Activated CD4-positive, CD25-positive, alpha-beta regulatory T cell treated with anti-CD3 and anti-CD28 coated beads, Interleukin-2, amount 50 U/mL, for 16 hours (primary cell): ENCODE measurements around the gene TCTN2.

Experiments
- DNase-seq: peaks from one replicate; pipeline ENCODE4 v3.0.0-alpha.2; 2020; ENCODE audit warnings: low read depth, low spot score

The TCTN2 gene

GRCh38 chr12:123670882-123671728 is at the start of gene TCTN2:
TSS of gene TCTN2 (plus strand) at chr12:123671113. CDS start at chr12:123671241, 128 bp downstream.
- DNase-seq = peak; percentile 87

GRCh38 chr12:123621619-123622530 is 49.0 kb upstream of the TCTN2 start:
- no peak for DNase-seq

- peak; percentile 98 for DNase-seq
Measured at GRCh38 chr12:123633379-123634141, 37.4 kb upstream of the TCTN2 start, which contains the start of the genes EIF2B1 and GTF2H3. TSS of gene EIF2B1 (minus strand) at chr12:123633686. CDS start at chr12:123633557, 129 bp downstream. TSS of gene GTF2H3 (plus strand) at chr12:123633829. CDS start at chr12:123633860, 31 bp downstream.

GRCh38 chr12:123634142-123634561 is 36.8 kb upstream of the TCTN2 start:
- no peak for DNase-seq

- DNase-seq = no peak
Measured at GRCh38 chr12:123643911-123644310, 27.0 kb upstream of the TCTN2 start.

GRCh38 chr12:123645380-123645779 is 25.5 kb upstream of the TCTN2 start:
- no peak for DNase-seq

- no peak for DNase-seq
Measured at GRCh38 chr12:123645878-123646277, 25.0 kb upstream of the TCTN2 start.

- DNase-seq = no peak
Measured at GRCh38 chr12:123648401-123648800, 22.5 kb upstream of the TCTN2 start.

GRCh38 chr12:123654129-123654701 is 16.7 kb upstream of the TCTN2 start:
- DNase-seq = no peak

- no peak for DNase-seq
Measured at GRCh38 chr12:123655420-123655819, 15.5 kb upstream of the TCTN2 start.

- DNase-seq = no peak
Measured at GRCh38 chr12:123656392-123656791, 14.5 kb upstream of the TCTN2 start.

GRCh38 chr12:123657211-123657610 is 13.7 kb upstream of the TCTN2 start:
- DNase-seq = no peak

GRCh38 chr12:123659996-123660727 is 10.8 kb upstream of the TCTN2 start:
- DNase-seq = no peak

GRCh38 chr12:123667771-123668170 is 3.1 kb upstream of the TCTN2 start:
- DNase-seq = no peak

GRCh38 chr12:123671876-123672275 is 963 bp downstream of the TCTN2 start:
- no peak for DNase-seq

- no peak for DNase-seq
Measured at GRCh38 chr12:123675436-123675835, 4.5 kb downstream of the TCTN2 start.

- DNase-seq = no peak
Measured at GRCh38 chr12:123676616-123677320, 5.9 kb downstream of the TCTN2 start.

GRCh38 chr12:123678981-123679380 is 8.1 kb downstream of the TCTN2 start:
- no peak for DNase-seq

GRCh38 chr12:123681605-123682004 is 10.7 kb downstream of the TCTN2 start:
- DNase-seq = no peak

- DNase-seq = no peak
Measured at GRCh38 chr12:123683964-123684363, 13.1 kb downstream of the TCTN2 start.
